ENCODE data around the gene WDR64.
"Not testable (repeated sequence)": the region's sequence is repeated elsewhere in the genome, so short reads cannot be mapped to it uniquely, and the experiment has no call there.

The WDR64 gene

GRCh38 chr1:241698177-241698576 is 46.1 kb downstream of the WDR64 start:
- in situ Hi-C loops (cut with HindIII; ENCODE audit: low sequenced_read_pairs): no loop called here

- in situ Hi-C loops (cut with HindIII; ENCODE audit: low sequenced_read_pairs): no loop called here
These were observed 49.6 kb downstream of the WDR64 start for GRCh38 chr1:241701483-241702295.

GRCh38 chr1:241702442-241703373 is 50.6 kb downstream of the WDR64 start:
- in situ Hi-C loops (cut with HindIII; ENCODE audit: low sequenced_read_pairs): no loop called here

GRCh38 chr1:241703739-241704138 is 51.7 kb downstream of the WDR64 start:
- in situ Hi-C loops (cut with HindIII; ENCODE audit: low sequenced_read_pairs): not testable (repeated sequence)

- in situ Hi-C loops (cut with HindIII; ENCODE audit: low sequenced_read_pairs): no loop called here
These were observed 54.2 kb downstream of the WDR64 start for GRCh38 chr1:241706257-241706656.

GRCh38 chr1:241706967-241707366 is 54.9 kb downstream of the WDR64 start:
- in situ Hi-C loops (cut with HindIII; ENCODE audit: low sequenced_read_pairs): no loop called here

GRCh38 chr1:241707442-241707841 is 55.4 kb downstream of the WDR64 start:
- in situ Hi-C loops (cut with HindIII; ENCODE audit: low sequenced_read_pairs): no loop called here

GRCh38 chr1:241711326-241711725 is 59.2 kb downstream of the WDR64 start:
- in situ Hi-C loops (cut with HindIII; ENCODE audit: low sequenced_read_pairs): no loop called here

- in situ Hi-C loops (cut with HindIII; ENCODE audit: low sequenced_read_pairs): no loop called here
These were observed 61.2 kb downstream of the WDR64 start for GRCh38 chr1:241713316-241713715.

GRCh38 chr1:241714321-241715218 is 62.5 kb downstream of the WDR64 start:
- in situ Hi-C loops (cut with HindIII; ENCODE audit: low sequenced_read_pairs): no loop called here

- in situ Hi-C loops (cut with HindIII; ENCODE audit: low sequenced_read_pairs): no loop called here
These were observed 63.4 kb downstream of the WDR64 start for GRCh38 chr1:241715435-241715834.

- in situ Hi-C loops (cut with HindIII; ENCODE audit: low sequenced_read_pairs): no loop called here
These were observed 63.9 kb downstream of the WDR64 start for GRCh38 chr1:241715956-241716355.

GRCh38 chr1:241716915-241717656 is 65.0 kb downstream of the WDR64 start:
- in situ Hi-C loops (cut with HindIII; ENCODE audit: low sequenced_read_pairs): no loop called here

- in situ Hi-C loops (cut with HindIII; ENCODE audit: low sequenced_read_pairs): no loop called here
These were observed 65.9 kb downstream of the WDR64 start for GRCh38 chr1:241717975-241718374.

- in situ Hi-C loops (cut with HindIII; ENCODE audit: low sequenced_read_pairs): no loop called here
These were observed 68.9 kb downstream of the WDR64 start for GRCh38 chr1:241721011-241721410.

GRCh38 chr1:241722947-241723346 is 70.9 kb downstream of the WDR64 start:
- in situ Hi-C loops (cut with HindIII; ENCODE audit: low sequenced_read_pairs): no loop called here

- in situ Hi-C loops (cut with HindIII; ENCODE audit: low sequenced_read_pairs): no loop called here
These were observed 72.8 kb downstream of the WDR64 start for GRCh38 chr1:241724741-241725356.

- in situ Hi-C loops (cut with HindIII; ENCODE audit: low sequenced_read_pairs): no loop called here
These were observed 78.0 kb downstream of the WDR64 start for GRCh38 chr1:241730031-241730430.

- in situ Hi-C loops (cut with HindIII; ENCODE audit: low sequenced_read_pairs): no loop called here
These were observed 81.8 kb downstream of the WDR64 start for GRCh38 chr1:241733899-241734298.

GRCh38 chr1:241734533-241734932 is 82.5 kb downstream of the WDR64 start:
- in situ Hi-C loops (cut with HindIII; ENCODE audit: low sequenced_read_pairs): no loop called here
